ENCODE data around the gene HLA-DPB1. TPM values are rescaled to one million over a fixed set of nuclear protein-coding genes. Genes with fewer than 3 reads are reported as not detected.
"Not testable (repeated sequence)": the region's sequence is repeated elsewhere in the genome, so short reads cannot be mapped to it uniquely, and the experiment has no call there.

HLA-DPB1 gene
- total RNA-seq, 2 experiments from 2014 or later = 29.0 to 31.7 TPM

DNA sequence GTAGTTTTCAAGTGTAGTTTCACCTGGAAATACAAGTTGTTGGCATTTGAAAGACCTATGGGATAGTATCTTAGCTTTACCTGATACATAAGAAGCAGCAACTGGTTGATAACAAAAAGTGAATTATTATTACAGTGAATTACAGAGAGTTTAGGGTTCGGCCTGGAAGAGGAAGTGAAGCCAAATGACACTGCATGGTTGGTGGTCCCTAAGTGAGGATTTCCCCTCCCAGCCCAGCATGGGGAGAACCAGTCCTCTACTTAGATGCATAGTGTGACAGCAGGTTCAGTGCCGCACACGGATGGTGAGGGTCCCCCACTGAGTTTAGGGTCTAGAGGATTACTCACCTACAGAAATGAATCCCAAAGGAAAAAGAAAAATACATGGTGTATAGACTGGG lies 18.1 kb downstream of the HLA-DPB1 start:
- intact Hi-C loops (cut with DNase I, micrococcal nuclease) = no loop called here
- no peak for DNase-seq
- Mint-ChIP-seq H3K9me3 (peaks cover 2% of the 10 kb centered on the region), H3K4me3 (no peak overlapping the region), H3K36me3 (ENCODE audit: low read depth) (no peaks in the 10 kb centered on the region), H3K4me1 (ENCODE audit: low read depth) (no peaks in the 10 kb centered on the region), H3K27me3 (peaks cover 22% of the 10 kb centered on the region), H3K27ac (no peak overlapping the region)
- Histone ChIP-seq H3K27me3 (ENCODE audit: control insufficient read depth in 1 of 2, insufficient read depth in 2 of 2, low read length in 2 of 2) (peaks cover 8 to 15% of the 10 kb centered on the region in 2 experiments), H3K27ac (ENCODE audit: low read depth in 1 of 2, low read length in 2 of 2) (no peak overlapping the region), H3K9me3 (ENCODE audit: control insufficient read depth in 1 of 2, insufficient read depth in 1 of 2, low read length in 2 of 2) (peaks cover 7 to 12% of the 10 kb centered on the region in 2 experiments), H3K4me1 (ENCODE audit: insufficient read depth, low read length) (peaks cover 7% of the 10 kb centered on the region), H3K4me3 (ENCODE audit: low read length) (no peak overlapping the region), H3K36me3 (ENCODE audit: insufficient read depth, low read length) (no peaks in the 10 kb centered on the region)
- no peak for ATAC-seq (ENCODE audit: poor library complexity)
- ChIA-PET POLR2A (no interaction called here), CTCF (no interaction called here)
- no peak for TF ChIP-seq CTCF (IDR thresholded peaks at IDR 0.05)

GRCh38 chr6:33095681-33096080 lies 19.9 kb downstream of the HLA-DPB1 start:
- Histone ChIP-seq H3K4me1 (ENCODE audit: insufficient read depth, low read length) (peaks cover 7% of the 10 kb centered on the region), H3K36me3 (ENCODE audit: insufficient read depth, low read length) (no peaks in the 10 kb centered on the region), H3K4me3 (ENCODE audit: low read length) (no peak overlapping the region), H3K27ac (ENCODE audit: low read depth in 1 of 2, low read length in 2 of 2) (no peak overlapping the region), H3K27me3 (ENCODE audit: control insufficient read depth in 1 of 2, insufficient read depth in 2 of 2, low read length in 2 of 2) (peaks cover 8 to 15% of the 10 kb centered on the region in 2 experiments), H3K9me3 (ENCODE audit: control insufficient read depth in 1 of 2, insufficient read depth in 1 of 2, low read length in 2 of 2) (peaks cover 12 to 25% of the 10 kb centered on the region in 2 experiments)
- POLR2A ChIA-PET = no interaction called here
- H3K9me3 Mint-ChIP-seq = peaks cover 9% of the 10 kb centered on the region
- peaks cover 9% of the 10 kb centered on the region for H3K36me3 Mint-ChIP-seq (ENCODE audit: low read depth)
- DNase-seq (no peak), ATAC-seq (ENCODE audit: poor library complexity) (no peak)
- CTCF ChIA-PET = no interaction called here
- H3K4me3 Mint-ChIP-seq = no peak overlapping the region
- H3K27me3 Mint-ChIP-seq = peaks cover 26% of the 10 kb centered on the region
- no peak overlapping the region for H3K27ac Mint-ChIP-seq
- no peak for TF ChIP-seq CTCF (IDR thresholded peaks at IDR 0.05)
- intact Hi-C loops (cut with DNase I, micrococcal nuclease) = no loop called here
- no peaks in the 10 kb centered on the region for H3K4me1 Mint-ChIP-seq (ENCODE audit: low read depth)

DNA sequence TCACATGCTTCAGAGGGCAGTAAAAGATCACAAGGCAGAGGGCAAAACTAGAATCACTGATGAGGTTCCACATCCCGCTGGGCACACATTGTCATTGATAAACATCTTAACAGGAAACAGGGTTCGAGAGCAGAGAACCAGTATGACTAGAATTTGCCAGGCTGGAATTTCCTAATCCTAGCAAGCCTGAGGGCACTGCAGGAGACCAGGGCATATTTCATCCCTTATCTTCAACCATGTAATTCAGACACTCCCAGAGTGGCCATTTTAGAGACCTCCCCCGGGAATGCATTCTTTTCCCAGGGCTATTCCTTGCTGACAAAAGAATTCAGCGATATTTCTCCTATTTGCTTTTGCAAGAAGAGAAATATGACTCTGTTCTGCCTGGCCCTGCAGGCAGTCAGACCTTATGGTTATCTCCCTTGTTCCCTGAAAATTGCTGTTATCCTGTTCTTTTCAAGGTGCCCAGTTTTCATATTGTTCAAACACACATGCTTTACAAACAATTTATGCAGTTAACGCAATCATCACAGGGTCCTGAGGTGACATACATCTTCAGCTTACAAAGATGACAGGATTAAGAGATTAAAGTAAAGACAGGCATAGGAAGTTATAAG lies 25.4 kb downstream of the HLA-DPB1 start:
- Mint-ChIP-seq H3K27me3 (peaks cover 21% of the 10 kb centered on the region), H3K9me3 (peaks cover 15% of the 10 kb centered on the region)
- POLR2A ChIA-PET; H3K27ac ChIP-seq (ENCODE audit: low read depth in 1 of 2, low read length in 2 of 2); H3K4me1 ChIP-seq (ENCODE audit: insufficient read depth, low read length); H3K4me3 Mint-ChIP-seq; DNase-seq; H3K4me3 ChIP-seq (ENCODE audit: low read length); intact Hi-C loops (cut with DNase I, micrococcal nuclease); H3K27ac Mint-ChIP-seq; ATAC-seq (ENCODE audit: poor library complexity); H3K36me3 Mint-ChIP-seq (ENCODE audit: low read depth); H3K4me1 Mint-ChIP-seq (ENCODE audit: low read depth); H3K27me3 ChIP-seq (ENCODE audit: control insufficient read depth in 1 of 2, insufficient read depth in 2 of 2, low read length in 2 of 2); CTCF ChIA-PET; H3K36me3 ChIP-seq (ENCODE audit: insufficient read depth, low read length): not testable (repeated sequence)
- peaks cover 10 to 30% of the 10 kb centered on the region in 2 experiments for H3K9me3 ChIP-seq (ENCODE audit: control insufficient read depth in 1 of 2, insufficient read depth in 1 of 2, low read length in 2 of 2)

GRCh38 chr6:33103776-33104175 lies 28.0 kb downstream of the HLA-DPB1 start:
- no peak for ATAC-seq (ENCODE audit: poor library complexity)
- H3K4me1 Mint-ChIP-seq (ENCODE audit: low read depth) = no peaks in the 10 kb centered on the region
- intact Hi-C loops (cut with DNase I, micrococcal nuclease) = no loop called here
- peaks cover 14% of the 10 kb centered on the region for H3K9me3 Mint-ChIP-seq
- peaks cover 0 to 24% of the 10 kb centered on the region in 2 experiments for H3K9me3 ChIP-seq (ENCODE audit: control insufficient read depth in 1 of 2, insufficient read depth in 1 of 2, low read length in 2 of 2)
- no peak overlapping the region for H3K4me3 Mint-ChIP-seq
- DNase-seq = no peak
- H3K4me3 ChIP-seq (ENCODE audit: low read length) = no peak overlapping the region
- no peak for TF ChIP-seq CTCF (IDR thresholded peaks at IDR 0.05)
- CTCF ChIA-PET = no interaction called here
- H3K27me3 Mint-ChIP-seq = peaks cover 43% of the 10 kb centered on the region
- POLR2A ChIA-PET = no interaction called here
- no peaks in the 10 kb centered on the region for H3K4me1 ChIP-seq (ENCODE audit: insufficient read depth, low read length)
- no peak overlapping the region for H3K27ac ChIP-seq (ENCODE audit: low read depth in 1 of 2, low read length in 2 of 2)
- no peaks in the 10 kb centered on the region for H3K27me3 ChIP-seq (ENCODE audit: control insufficient read depth in 1 of 2, insufficient read depth in 2 of 2, low read length in 2 of 2)
- no peaks in the 10 kb centered on the region for H3K36me3 ChIP-seq (ENCODE audit: insufficient read depth, low read length)
- peaks cover 9% of the 10 kb centered on the region for H3K36me3 Mint-ChIP-seq (ENCODE audit: low read depth)
- no peak overlapping the region for H3K27ac Mint-ChIP-seq

All from CD4-positive, alpha-beta T cell (primary cell).